ENCODE data around the gene ZNF587.
A peak's percentile ranks its signal among the peaks of the same experiment; 100 is the strongest.
"Not testable (repeated sequence)": the region's sequence is repeated elsewhere in the genome, so short reads cannot be mapped to it uniquely, and the experiment has no call there.

Gene ZNF587

GRCh38 chr19:57812226-57812625, 37.4 kb upstream of the ZNF587 start:
- no peak overlapping the region for H3K27ac ChIP-seq
- no peak for TF ChIP-seq CTCF (IDR thresholded peaks at IDR 0.05)
- no peak for DNase-seq (ENCODE audit: low spot score)
- H3K4me3 ChIP-seq = no peak overlapping the region

- peak overlapping the region; percentile 89 for H3K4me3 ChIP-seq
- not testable (repeated sequence) for H3K27ac ChIP-seq; DNase-seq (ENCODE audit: low spot score)
Measured at GRCh38 chr19:57812975-57813820, 36.5 kb upstream of the ZNF587 start.

- H3K27ac ChIP-seq = peak overlapping the region; percentile 58 to 83
- no peak for TF ChIP-seq CTCF (IDR thresholded peaks at IDR 0.05)
- H3K4me3 ChIP-seq = peak overlapping the region; percentile 89
- no peak for DNase-seq (ENCODE audit: low spot score)
Measured at GRCh38 chr19:57813919-57814504, 35.6 kb upstream of the ZNF587 start.

- no peak for TF ChIP-seq CTCF (IDR thresholded peaks at IDR 0.05)
- Histone ChIP-seq H3K4me3 (peak within 1 kb of the TSS; percentile 89), H3K27ac (peak within 1 kb of the TSS; percentile 58 to 83)
- DNase-seq (ENCODE audit: low spot score) = peak; percentile 90
Measured at GRCh38 chr19:57814505-57815246, 35.0 kb upstream of the ZNF587 start, which contains the start of gene ZNF552. ZNF552 (minus strand) TSS chr19:57814913; CDS start chr19:57814743, 170 bp downstream.

- H3K4me3 ChIP-seq = peak overlapping the region; percentile 89
- no peak for TF ChIP-seq CTCF (IDR thresholded peaks at IDR 0.05)
- peak overlapping the region; percentile 58 to 83 for H3K27ac ChIP-seq
- no peak for DNase-seq (ENCODE audit: low spot score)
Measured at GRCh38 chr19:57815247-57816075, 34.2 kb upstream of the ZNF587 start.

- no peak for DNase-seq (ENCODE audit: low spot score)
- no peak overlapping the region for H3K27ac ChIP-seq
- no peak for TF ChIP-seq CTCF (IDR thresholded peaks at IDR 0.05)
- H3K4me3 ChIP-seq = no peak overlapping the region
Measured at GRCh38 chr19:57816652-57817051, 33.0 kb upstream of the ZNF587 start.
